Hematopoietic multipotent progenitor cell treated with erythropoietin and hydrocortisone succinate and interleukin-3 and kit ligand, for 8 days (in vitro differentiated cells): ENCODE measurements around the gene SPOCK2.

Experiments used
- DNase-seq: peaks from one replicate; pipeline ENCODE4 v3.0.0-alpha.2; 2015

The SPOCK2 gene

GRCh38 chr10:72068901-72069446 lies 19.4 kb downstream of the SPOCK2 start:
- no peak for DNase-seq

DNA sequence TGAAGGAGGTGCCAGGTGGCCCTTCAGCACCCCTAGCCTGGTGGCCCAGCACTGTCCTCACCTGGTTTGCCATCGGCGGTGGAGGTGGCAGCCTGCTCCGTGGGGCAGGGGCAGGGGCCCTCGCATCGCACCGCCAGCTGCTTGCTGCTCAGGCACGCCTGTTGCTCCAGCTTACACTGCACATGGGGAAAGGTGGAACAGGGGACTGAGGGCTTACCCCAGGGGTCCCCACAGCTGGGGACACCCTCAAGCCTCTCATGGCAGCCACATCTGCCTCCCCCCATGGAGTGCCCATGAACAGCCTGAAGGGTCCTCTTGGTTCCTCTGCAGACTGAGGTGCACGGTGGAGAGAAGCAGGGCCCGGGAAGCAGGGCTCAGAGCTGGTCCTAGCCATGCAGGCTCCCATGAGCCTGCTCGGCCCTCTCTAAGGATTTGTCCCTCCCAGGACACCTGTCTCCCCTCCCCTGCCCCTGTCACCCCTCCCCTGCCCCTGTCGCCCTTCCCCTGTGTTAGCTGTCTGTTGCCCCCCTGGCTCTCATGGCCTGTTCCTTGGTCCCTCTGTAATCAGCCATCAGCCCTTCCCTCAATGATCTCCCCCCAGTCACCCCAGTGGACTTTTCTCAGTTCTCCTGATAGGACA lies 20.1 kb downstream of the SPOCK2 start:
- no peak for DNase-seq

GRCh38 chr10:72067463-72068125 lies 20.8 kb downstream of the SPOCK2 start:
- no peak for DNase-seq

GRCh38 chr10:72066318-72067284 lies 21.8 kb downstream of the SPOCK2 start:
- DNase-seq: no peak

DNA sequence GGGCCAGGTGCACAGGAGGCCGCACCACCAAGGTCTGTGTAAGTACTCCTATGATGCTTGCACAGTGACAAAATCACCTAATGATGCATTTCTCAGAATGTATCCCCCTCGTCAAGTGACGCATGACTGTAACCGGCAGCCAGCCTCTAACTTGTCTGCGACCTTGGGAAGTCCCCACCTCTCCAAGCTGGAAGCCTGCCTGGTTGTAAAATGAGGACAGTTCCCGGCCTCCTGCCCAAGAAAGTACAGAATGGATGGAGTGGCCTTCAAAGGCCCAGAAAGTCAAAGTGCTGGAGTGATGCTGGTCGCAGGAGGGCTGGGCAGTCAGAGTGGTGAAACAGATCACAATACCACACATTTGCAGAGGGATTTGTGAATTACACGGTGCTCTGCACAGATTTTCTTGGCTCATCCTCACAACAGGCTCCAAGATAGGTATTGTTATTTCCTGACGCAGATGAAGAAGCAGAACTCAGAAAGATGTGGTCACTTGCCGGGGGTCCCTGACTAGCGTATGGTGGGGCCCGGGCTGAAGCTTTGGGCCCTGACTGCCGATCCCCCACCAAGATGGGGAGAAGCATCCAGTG lies 22.8 kb downstream of the SPOCK2 start:
- DNase-seq: no peak

- DNase-seq: no peak
Observed at GRCh38 chr10:72063703-72064391, 24.5 kb downstream of the SPOCK2 start.

GRCh38 chr10:72062832-72063702 lies 25.3 kb downstream of the SPOCK2 start:
- DNase-seq: no peak

GRCh38 chr10:72062382-72062781 lies 26.0 kb downstream of the SPOCK2 start:
- no peak for DNase-seq

DNA sequence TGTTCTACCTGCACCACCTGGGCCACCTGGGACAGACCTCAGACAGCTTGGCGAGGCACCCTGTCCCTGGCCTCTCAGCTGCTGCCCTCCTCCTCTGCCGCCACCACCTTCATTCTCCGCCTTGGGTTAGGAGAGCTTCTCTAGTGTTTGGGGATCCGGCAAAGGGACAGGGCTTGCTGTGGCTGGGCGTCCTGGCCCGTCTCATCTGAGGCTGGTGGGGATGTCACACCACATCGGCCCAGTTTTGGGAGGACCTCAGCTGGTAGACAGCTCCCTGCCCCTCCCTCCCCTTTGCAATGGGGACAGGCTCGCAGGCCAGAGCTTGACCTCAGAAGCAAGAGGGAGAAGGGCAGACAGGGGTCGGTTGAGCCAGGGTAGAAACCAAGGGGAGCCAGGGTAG lies 26.4 kb downstream of the SPOCK2 start:
- DNase-seq: no peak

DNA sequence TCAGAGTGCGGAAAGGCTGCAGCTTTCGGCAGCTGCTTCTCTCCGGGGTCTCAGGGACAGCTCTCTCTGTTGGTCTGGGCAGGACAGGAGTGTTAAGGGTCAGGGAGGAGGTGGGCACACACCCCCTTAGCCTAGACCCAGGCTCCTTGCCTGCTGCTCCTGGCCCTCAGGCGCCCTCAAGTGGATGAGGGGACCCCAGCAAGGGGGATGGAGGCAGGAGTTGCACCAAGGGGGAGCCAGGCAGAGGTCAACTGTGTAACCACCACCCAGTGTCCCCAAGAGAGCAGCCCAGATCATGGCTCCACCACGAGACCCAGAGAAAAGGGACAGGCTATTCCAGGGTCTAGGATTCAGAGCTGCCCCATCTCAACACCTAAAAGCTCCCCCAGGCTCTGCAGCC lies 26.9 kb downstream of the SPOCK2 start:
- DNase-seq: no peak

DNA sequence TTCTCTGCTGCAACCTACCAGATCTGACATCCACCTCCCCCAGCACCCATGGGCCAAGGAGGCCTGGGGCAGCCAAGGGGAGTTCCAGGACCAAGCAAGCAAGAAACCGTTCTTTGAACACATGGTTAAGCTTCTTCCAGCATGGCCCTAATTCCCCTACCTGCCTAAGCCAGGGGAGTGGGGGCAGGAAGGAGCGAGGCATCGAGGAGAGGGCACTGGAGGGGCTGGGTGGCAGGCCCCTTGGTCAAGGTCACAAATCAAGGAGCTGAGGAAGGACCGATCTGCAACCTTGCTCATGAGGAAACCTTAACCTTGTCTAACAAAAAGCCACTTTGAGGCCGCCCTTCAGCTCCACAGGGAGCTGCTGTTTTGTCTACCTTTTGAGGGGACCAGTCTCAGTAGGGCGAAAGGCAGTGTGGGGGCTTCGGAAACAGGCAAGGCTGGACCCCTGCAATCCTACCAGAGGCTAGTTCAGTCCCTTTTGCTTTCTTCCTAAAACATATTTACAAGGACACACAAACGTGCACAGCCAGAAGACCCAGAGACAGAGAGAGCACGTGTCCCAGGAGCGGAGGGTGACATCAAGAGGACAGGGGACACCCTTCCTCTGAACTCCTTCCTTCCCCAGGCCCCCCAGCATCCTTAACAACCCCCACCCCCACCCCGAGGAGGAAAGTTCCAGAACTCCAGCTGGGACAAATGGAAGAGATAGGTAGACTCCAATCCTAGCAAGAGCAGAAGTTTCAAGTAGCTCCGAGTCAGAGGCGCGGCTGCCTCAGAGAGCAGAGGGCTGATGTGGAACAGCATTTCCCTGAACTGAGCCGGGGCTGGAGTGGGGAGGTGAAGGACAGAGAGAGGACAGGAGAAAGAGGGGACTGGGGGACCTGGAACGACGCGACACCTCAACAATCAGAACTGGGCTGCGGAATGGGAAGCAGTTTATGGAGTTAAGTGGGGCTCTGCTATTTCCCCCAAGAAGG lies 28.2 kb downstream of the SPOCK2 start:
- DNase-seq: no peak

- DNase-seq: no peak
Observed at GRCh38 chr10:72058989-72059842, 29.1 kb downstream of the SPOCK2 start.

GRCh38 chr10:72058347-72058898 lies 29.9 kb downstream of the SPOCK2 start:
- no peak for DNase-seq

- no peak for DNase-seq
Observed at GRCh38 chr10:72056932-72057751, 31.2 kb downstream of the SPOCK2 start.

DNA sequence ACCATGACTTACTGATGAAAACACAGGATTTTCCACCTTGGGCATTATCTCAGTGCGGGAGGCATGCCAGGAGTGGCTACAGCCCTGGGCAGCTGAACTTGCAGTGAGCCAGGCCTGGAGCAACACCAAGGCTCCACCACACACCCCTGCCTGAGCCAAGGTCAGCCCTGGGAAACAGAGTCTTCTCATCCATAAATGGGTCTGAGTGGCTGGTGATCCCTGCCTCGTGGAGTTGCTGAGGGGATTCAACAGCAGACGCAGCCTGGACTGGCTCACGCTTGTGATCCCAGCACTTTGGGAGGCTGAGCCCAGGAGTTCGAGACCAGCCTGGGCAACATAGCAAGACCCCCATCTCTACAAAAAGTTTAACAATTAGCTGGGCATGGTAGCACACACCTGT lies 32.2 kb downstream of the SPOCK2 start:
- no peak for DNase-seq

- DNase-seq: no peak
Observed at GRCh38 chr10:72053690-72054089, 34.7 kb downstream of the SPOCK2 start.

GRCh38 chr10:72050873-72051272 lies 37.5 kb downstream of the SPOCK2 start:
- no peak for DNase-seq
